Activated naive CD4-positive, alpha-beta T cell treated with Interleukin-2 at 50 U/mL for 16 hours (primary cell): ENCODE results near the gene COL12A1.

Experiments used
- DNase-seq: peaks from one replicate; pipeline ENCODE4 v3.0.0-alpha.2; 2020

The COL12A1 gene

DNA sequence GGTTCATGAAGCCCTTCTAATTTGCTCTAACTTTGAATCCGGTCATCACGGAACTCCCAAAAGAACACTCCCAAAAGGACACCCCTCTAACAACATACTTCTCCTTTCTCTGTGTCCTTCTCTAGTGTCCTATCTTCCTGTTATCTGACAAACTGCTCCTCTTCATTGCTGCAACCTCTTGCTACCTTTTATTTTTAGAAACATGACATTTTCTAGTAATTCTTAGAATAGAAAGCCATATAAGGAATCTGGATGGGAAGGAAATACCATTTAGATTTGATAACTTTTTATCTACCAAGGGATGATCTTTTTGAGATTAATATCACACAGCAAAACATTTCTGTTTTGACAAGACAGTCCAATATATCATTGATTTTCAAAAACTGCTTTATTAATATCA is 63.1 kb downstream of the COL12A1 start:
- DNase-seq: no peak

DNA sequence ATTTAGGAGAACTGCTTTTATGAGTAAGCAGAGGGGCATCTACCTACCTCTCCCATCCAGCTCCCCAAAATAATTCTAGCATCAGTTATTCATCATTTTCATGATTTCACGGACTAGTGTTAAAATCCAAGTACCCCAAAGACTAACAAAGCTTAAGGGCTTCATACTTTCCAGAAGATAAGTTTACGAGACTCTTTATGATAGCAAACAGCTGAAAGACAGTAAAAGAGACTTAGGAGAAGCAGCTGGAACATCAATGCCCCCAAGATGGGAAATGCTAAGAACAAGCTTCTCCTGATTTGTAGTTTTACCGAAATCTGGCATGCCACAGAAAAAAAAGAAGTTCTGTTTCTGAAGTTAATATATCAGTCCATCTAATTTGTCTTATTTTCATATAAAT is 70.0 kb downstream of the COL12A1 start:
- DNase-seq: no peak

DNA sequence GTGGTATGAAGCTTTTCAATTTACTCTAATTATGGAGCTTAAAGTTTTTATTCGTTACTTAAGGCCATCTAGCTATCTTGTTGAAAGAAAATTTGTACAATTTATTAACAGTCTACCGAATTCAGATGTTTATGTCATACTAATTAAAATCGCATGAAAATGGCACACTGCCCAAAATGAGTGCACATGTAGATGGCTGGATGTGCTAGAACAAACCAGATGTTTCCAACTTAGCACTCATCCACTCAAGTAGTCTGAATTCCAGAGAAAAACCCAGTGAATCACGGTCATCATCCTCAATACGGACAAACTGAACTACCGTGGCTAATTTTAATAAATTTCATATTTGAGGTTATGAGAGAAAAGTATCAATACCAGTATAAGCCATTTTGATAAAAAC is 70.4 kb downstream of the COL12A1 start:
- no peak for DNase-seq

DNA sequence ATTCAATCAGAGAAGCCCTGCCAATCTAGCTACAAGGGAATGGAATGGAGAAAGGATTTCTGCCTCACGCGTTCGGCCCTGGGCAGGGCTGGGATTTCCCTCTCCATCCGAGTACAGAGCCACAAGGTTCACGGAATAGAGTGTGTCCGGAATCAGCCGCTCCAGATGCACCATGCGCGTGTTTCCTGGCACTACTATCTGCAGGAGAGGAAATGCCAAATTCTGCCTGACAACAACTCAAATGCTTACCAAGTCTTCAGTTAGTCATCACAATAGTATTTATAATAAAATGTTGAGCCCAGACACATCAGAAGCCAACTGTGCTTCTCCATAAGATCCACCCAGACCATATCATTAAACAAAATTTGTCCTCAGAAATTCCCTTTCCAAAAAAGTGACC is 75.1 kb downstream of the COL12A1 start:
- DNase-seq: no peak

DNA sequence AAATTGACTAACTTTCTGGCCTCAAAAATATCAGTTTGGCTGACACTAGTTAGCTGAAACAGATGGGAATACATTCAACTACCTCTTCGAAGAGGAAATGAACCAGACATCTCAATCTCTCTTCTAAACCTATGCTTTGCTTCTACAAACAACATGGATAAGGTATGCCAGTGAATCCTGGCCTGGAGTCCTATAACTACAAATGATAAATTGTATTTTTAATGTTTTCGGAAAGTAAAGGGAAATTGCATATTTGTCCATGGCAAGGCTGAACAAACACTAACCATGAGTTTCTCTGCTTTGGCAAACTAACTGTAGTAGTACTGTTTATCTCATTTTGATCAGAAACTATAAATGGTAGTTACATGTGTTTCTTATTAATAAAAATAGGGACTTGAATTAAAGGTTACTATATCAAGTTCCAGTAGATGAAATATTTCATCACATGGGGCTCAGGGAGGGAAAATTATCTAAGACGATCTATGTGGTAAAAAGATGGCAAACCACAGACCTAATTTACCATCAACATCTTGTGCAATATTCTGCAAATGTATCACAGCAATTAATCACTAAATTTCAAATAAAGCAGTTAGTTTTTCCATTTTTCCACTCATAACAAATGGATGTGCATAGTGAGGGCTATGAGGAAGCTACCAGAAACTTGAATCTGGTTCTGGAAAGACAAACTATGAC is 76.8 kb downstream of the COL12A1 start:
- DNase-seq: no peak

DNA sequence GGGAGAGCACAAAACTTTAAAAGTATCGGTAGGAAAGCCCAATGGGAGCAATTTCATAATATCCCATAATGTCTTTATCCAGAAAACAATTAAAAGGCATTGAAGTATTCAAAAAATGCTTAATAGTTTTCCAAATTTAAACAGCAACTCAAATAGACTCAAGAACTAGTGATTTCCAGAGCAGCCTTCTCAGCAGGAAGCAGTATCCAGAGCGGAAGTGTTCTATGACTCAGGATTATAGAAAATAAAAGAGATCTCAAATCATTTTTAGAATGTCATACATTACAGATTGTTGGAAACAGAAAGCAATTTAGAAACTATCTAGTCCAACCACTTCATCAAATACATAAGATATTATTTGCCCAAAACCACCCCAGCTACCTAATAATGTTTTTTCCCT is 79.3 kb downstream of the COL12A1 start:
- no peak for DNase-seq

DNA sequence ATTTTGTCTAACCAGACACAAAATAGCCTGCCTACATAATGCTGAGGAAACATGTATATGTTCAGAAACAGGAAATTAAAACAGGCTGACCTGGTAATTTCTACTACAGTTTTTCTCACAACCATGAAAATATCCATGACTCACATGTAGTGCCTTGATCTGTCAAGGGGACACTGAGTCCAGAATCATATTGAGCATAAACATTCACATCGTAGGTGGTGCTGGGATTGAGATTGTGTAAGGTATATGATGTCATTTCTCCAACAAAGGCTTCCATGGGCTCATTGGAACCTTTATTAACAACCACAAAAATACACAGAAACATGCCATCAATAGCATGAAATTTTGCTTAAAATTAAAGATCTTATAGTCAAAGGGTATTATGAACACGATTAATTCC is 80.9 kb downstream of the COL12A1 start:
- DNase-seq: no peak

DNA sequence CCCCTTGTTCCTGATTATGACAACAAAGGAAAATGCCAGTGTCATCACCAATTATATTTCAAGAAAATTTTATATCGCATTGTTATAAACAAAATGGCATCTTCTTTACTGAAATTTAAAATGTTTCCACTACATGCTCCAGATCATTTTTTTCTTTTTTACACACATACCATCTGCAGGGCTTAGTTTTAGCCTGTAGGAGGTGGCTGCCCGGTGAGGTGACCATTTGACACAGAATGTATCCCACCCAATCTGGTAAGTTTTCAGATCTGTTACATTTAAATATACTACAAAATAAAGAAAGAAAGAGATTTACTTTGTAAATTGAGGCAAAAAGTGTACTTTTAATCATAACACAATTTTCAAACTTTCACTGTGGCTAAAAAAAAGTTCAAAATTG is 81.8 kb downstream of the COL12A1 start:
- DNase-seq: no peak

DNA sequence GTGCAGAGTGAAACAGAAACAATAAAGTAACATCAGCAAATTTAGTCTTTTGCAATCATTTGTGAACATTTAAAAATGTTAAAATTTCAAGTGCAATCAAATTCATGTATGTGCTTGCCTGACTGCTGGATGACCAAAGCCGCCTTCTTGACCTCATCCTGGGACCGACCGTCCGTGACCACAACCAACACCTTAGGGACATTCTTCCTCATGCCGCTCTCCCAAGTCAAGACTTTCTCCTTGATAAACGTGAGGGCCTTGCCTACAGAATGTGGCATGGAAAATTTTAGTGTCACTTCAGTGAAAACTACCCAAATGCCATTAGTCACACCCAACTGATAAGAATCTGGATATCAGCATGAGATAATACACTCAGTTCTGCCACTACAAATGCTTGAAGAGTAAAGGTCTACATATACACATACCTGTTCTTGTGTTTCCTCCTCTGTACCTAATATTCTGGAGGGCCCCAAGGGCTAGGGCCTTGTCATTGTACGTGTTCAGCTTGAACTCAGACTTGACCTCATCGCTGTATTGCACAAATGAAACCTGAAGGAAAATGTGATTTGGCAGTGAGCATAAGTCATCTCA is 86.8 kb downstream of the COL12A1 start:
- no peak for DNase-seq

DNA sequence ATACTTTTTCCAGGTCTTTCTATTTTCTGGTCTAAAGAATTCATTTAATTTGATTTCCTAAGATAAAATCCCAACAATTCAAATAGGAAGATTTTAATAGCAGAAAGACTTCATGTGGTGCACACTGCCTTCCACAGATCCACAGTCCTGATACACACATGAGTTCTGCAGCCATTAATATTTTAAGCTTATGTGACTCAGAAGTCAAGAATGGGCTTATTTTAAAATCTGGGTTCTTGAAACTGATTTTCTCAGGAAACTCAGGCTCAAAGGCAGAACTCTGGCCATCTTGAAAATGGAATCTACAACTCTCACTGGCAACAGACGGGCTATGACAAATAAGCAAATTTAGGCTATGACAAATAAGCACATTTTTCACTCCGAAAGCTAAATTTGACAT is 88.2 kb downstream of the COL12A1 start:
- DNase-seq: no peak

DNA sequence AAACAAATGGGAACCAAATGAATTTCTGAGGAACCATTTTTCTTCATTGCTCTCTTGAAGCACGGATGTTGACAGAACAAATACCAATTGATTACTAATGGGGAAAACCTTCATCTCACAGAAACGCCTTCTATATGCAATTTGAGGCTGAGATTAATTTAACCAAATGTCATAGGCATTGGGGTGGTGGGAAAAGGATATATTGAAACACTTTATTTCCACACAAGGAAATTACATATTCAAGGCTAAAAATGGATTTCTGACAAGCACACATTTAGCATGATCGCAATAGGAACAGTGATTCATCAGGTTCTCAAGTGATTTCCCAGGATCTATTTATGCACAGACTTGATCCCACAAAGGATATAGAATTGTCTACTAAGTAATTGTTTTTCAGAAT is 88.9 kb downstream of the COL12A1 start:
- no peak for DNase-seq

DNA sequence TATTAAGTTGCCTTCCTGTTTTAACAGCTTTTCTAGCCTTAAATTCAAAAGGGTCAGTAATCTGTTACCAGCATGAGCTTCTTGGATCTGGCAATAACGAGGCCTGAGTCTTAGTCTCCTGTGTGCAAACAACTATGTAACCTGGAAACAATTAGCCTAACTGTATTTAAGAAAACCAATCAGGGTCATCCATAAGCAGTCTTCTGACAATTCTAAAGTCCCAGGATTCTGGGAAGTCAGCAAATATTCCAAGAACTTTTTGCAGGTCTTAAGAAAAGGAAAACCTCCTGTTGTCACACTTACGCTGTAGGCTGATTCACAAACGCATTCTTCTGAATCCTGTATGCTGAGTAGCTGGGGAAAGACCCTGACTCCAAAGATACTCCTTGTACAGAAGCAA is 90.4 kb downstream of the COL12A1 start:
- no peak for DNase-seq

DNA sequence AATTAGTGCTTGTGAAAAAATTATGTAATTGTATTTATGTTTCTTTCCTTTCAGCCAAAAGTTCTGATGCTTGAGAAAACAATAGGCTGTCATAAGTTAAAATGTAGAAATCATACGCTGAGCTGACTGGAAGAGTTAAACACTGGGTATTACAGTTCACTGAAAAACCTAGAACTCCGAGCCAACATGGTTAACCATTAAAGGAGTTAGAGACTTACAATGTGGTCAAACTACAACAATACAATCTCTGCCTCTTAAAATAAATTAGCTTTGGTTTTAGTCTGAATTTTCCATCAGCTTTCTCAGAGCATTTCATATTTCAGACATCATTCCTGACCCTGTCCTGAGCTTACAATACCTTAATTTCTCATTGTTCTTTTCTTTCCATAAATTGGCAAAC is 91.0 kb downstream of the COL12A1 start:
- DNase-seq: no peak

DNA sequence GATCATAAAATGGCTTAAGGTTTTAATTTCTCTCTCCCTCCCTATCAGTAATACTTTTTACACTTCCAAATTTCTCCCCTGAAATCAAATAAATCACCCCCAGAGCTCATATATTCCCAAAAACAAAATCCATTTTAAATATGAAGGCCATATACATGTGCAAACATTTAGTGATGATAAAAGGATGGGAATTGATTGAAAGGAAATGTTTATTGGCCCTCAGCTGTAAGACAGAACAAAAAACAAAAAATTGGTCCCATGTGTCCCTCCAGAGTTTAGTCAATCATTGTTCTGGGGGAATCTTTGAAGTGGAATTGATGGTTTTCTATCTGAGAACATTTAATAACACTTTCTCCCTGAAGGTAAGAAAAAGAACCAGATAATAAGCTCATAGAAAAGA is 91.7 kb downstream of the COL12A1 start:
- no peak for DNase-seq

DNA sequence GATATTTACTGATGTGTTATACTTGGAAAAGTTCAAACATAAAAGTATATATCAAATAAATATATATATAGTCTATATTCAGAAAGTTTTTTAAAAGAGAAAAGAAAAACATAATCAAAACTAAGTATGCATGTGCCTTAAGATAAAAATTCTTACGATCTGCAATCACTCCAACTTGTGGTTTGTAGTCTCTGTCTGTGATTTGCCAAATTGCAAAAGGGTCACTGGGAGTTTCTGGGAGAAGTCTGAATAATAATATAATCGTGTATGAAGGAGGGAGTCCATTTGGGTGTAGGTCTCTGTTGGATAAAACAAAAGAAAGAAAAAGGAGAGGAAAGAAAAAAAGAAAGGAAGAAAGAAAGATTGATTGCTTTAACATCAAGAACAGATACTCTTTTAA is 92.4 kb downstream of the COL12A1 start:
- DNase-seq: no peak

DNA sequence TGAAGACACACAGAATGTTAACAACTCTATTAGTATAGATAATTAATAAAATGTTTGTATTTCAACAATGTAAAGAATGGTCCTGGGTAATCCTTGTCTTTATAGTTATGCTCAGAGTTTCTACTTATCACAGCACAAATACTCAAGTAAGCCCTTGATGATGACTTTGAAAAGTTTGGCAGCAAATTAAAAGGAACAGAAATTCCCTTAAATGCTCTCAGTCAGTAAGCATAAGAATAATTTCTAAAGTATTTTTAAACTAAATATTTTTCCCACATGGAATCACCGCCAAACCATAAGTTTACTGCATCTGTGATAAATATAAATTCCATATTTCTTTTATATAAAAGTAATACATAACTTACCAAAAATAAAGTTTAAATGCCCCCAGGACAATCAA is 96.1 kb downstream of the COL12A1 start:
- no peak for DNase-seq

DNA sequence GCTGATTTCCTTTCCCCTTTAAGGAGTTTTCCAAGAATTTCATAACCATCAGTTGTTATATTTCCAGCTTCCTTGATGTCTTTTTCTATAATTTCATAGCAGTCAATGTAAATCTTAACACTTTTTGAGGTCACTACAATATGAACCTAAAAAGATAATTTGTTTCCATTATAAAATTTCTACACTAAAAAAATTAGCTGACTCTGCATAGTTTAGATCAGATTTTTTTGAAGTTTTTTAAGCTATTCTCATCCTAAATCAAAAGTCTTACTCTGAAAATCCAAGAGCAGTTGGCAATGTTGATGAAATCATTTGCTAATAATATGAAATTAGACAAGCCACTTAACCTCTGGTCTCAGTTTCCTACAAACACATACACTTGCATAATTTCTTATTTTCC is 96.8 kb downstream of the COL12A1 start:
- no peak for DNase-seq

DNA sequence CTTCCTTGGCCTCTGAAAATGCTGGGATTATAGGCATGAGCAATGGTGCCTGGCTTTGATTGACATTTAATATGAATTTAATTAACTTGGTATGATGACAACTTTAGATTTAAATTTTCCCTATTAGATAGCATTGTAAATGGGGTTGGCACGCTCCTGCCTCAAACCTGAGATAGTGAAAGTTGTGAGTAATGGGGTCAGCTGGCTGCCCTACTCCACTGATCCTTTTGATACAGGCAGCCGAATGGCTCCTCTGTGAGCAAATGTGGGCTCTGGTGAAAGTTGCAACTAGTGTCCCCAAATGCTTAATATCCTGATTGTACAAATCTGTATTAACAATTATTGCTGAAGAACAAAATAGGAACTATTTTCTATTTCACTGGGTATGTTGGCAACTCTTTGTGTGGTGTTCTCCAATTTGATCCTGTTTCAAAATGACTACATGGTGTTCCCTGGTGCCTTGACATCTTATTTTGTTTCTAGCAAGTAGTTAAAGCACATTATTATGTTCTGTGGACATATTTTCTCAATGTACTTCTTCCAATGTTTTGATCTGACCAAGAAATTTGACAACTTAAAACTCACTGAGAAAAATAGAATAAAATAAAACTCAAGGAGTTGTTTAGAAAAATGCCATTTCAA is 97.4 kb downstream of the COL12A1 start:
- DNase-seq: no peak

DNA sequence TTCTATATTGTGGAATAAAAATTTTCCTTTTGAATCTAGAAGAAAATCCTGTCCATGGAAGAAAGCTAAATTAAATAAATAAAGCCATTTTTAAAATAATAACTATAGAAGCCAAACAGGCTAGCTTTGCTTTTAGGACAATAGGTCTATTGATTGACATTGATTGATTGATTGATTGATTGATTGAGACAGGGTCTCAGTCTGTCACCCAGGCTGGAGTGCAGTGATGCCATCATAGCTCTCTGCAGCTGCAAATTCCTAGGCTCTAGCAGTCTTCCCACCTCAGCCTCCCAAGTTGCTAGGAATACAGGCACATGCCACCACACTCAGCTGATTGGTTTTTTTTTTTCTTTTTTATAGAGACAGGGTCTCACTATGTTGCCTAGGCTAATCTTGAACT is 97.9 kb downstream of the COL12A1 start:
- no peak for DNase-seq

DNA sequence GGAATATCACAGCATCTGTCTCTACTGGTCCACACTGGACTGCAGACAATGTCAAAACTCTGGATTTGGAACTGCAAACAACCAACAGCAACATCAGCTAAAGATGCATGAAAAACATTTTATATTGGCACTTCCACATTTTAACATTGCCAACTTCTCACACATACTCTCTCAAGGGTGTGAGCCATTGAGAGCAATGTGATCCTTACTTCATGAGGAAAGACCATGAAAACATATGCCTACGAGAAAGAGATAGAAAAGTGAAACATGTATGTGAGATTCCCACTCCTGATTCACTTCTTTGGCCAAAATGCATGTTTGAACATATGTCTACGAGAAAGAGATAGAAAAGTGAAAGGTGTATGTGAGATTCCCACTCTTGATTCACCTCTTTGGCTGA is 99.4 kb downstream of the COL12A1 start:
- no peak for DNase-seq

DNA sequence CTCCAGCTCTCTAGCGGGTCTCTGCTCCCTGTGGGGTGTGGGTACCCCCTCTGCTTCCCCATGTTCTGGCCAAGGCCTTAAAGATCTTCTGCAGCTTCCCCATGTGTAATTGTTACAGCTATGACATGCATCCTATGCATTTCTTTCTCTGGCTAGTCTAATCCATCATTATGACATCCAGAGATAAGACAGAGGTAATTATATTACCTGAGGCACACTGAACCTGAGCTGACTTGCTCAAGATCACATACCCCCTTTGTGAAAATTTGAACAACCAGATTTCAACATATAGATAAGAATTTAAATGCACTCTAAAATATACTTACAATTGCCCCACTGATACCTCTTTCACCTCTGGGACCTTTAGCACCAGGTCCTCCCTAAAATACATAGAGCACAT is 102.4 kb downstream of the COL12A1 start:
- DNase-seq: no peak

DNA sequence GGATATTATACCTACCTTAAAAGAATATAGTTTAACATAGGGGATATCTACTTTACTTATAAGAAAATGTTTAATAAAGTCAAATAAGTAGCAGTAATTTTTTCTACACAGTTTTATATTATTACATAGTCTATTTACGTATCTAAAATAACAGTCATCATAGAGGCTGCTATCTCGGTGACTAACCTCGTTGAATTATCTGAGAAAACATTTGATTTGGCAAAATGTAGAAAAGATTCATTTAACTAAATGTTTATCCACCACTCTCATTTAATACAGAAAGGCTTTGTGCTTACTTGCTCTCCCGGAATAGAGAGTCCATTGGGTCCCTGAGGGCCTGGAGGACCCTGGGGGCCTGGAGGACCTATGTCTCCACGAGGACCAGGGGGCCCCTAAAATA is 103.6 kb downstream of the COL12A1 start:
- no peak for DNase-seq

DNA sequence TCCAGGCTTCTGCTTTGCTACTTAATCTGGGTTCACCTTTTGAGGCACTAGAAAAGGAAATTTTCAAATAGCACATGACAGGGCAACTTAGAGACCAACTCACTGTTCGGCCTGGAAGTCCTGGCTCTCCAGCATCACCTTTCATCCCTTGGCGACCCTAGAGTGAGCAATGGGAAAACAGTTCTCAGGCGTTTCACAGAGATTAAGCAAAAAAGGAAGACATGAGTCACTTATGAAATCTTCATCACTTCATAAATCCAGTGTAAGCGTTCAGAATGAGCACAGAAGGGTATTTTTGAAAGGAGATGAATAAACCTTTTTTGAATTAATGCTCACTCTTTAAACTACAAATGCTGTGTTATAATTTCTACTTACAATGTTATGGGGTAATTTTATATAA is 104.0 kb downstream of the COL12A1 start:
- DNase-seq: no peak

DNA sequence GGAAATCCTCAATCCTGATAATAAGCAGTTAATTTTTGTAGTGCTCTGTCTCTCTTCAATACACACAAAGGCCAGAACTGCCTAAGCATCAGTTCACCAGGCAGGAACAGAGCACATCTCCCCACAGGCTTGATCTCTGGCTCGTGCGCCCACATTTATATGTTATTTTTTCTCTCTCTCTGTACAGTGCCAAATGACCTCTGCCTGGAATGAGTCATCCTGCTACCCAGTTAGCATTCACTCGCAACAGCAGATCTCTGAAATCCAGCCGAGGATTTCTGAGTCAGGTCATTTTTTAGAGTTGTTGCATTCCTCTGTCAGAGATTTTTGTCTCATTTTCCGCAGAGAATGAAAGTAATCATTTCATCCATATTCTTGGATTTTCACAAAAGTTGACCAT is 107.1 kb downstream of the COL12A1 start:
- DNase-seq: no peak

DNA sequence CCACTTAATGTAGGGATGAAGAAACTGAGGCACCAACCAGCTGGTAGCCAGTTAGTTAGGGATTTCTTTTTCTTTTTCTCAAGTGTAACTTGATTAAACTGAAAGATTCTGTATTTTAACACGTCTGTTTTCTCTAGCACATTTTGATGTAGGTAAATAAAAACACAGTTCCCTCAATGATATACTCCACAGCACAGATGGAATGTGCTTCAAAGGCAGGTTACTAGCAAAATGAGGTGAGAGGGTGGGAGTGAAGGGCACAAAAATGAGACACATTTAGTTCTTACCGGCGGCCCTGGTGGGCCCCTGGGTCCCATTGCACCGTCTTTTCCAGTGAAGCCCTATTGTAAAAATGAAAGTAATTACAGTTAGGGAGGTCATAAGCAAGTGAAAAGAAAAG is 108.9 kb downstream of the COL12A1 start:
- no peak for DNase-seq
